ENCODE results near the gene XPO1. TPM values are rescaled to one million over a fixed set of nuclear protein-coding genes. Genes with fewer than 3 reads are reported as not detected.
"Not testable (repeated sequence)": the region's sequence is repeated elsewhere in the genome, so short reads cannot be mapped to it uniquely, and the experiment has no call there.

XPO1 gene, protein sequence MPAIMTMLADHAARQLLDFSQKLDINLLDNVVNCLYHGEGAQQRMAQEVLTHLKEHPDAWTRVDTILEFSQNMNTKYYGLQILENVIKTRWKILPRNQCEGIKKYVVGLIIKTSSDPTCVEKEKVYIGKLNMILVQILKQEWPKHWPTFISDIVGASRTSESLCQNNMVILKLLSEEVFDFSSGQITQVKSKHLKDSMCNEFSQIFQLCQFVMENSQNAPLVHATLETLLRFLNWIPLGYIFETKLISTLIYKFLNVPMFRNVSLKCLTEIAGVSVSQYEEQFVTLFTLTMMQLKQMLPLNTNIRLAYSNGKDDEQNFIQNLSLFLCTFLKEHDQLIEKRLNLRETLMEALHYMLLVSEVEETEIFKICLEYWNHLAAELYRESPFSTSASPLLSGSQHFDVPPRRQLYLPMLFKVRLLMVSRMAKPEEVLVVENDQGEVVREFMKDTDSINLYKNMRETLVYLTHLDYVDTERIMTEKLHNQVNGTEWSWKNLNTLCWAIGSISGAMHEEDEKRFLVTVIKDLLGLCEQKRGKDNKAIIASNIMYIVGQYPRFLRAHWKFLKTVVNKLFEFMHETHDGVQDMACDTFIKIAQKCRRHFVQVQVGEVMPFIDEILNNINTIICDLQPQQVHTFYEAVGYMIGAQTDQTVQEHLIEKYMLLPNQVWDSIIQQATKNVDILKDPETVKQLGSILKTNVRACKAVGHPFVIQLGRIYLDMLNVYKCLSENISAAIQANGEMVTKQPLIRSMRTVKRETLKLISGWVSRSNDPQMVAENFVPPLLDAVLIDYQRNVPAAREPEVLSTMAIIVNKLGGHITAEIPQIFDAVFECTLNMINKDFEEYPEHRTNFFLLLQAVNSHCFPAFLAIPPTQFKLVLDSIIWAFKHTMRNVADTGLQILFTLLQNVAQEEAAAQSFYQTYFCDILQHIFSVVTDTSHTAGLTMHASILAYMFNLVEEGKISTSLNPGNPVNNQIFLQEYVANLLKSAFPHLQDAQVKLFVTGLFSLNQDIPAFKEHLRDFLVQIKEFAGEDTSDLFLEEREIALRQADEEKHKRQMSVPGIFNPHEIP (N-terminal part only)
- 47.9 TPM for total RNA-seq

DNA sequence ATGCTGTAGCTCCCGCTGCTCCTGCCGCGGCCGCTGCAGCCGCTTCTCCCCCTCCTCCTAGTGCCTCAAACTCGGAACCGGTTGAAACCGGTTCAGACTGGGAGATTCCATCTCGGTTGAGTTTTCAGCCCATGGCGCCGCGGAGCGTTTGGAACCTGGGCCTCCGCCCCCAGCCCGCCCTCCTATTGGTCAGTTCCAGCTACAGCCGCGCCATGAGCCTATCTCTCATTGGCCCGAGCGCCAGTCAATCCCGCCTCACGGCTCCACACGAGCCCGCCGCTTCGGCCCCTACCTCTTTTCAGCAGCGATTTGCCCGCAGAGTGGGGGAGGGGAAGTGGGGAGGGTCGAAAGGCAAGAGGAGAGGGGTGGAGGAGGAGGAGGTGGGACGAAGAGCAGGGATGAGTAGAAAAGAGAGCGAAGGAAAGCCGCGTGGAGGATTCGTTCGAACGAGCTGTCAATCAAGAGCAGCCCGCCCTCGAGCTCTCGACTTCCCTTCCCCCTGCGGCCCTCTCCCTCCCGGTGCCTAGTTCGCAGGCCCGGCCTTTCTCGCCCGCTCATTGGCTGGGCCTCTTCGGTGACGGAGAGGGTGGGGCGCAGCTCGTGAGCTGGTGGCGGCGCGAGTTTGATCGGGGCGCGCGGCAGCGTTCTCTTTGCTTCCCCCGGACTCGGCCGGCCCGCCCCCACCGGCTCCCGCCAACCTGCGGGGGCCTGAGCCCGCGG is at the start of gene XPO1:
TSS of gene XPO1 (minus strand) at position 157 of the 720 bp plus-strand sequence. CDS start 4,459 bp downstream, outside the sequence.
- intact Hi-C loops (cut with DNase I), result loop anchor here (1.0 to 5.0 kb wide), 9 partner anchors 67 to 1166 kb away; partner anchors contain the start of genes B3GNT2, CCT4, EHBP1 and FAM161A
- Histone ChIP-seq H3K27me3 (no peaks in the 10 kb centered on the region), H3K27ac (peak within 1 kb of the TSS; percentile 96 to 98), H3K4me3 (peak within 1 kb of the TSS; percentile 86 to 98), H3K4me1 (peaks cover 0 to 16% of the 10 kb centered on the region in 2 donors), H3K9me3 (no peaks in the 10 kb centered on the region), H3K36me3 (no peaks in the 10 kb centered on the region)
- TF ChIP-seq, protein P1, sequence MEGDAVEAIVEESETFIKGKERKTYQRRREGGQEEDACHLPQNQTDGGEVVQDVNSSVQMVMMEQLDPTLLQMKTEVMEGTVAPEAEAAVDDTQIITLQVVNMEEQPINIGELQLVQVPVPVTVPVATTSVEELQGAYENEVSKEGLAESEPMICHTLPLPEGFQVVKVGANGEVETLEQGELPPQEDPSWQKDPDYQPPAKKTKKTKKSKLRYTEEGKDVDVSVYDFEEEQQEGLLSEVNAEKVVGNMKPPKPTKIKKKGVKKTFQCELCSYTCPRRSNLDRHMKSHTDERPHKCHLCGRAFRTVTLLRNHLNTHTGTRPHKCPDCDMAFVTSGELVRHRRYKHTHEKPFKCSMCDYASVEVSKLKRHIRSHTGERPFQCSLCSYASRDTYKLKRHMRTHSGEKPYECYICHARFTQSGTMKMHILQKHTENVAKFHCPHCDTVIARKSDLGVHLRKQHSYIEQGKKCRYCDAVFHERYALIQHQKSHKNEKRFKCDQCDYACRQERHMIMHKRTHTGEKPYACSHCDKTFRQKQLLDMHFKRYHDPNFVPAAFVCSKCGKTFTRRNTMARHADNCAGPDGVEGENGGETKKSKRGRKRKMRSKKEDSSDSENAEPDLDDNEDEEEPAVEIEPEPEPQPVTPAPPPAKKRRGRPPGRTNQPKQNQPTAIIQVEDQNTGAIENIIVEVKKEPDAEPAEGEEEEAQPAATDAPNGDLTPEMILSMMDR (IDR thresholded peaks at IDR 0.05), result no peak
- peak; percentile 97 to 99 for DNase-seq (ENCODE audit: low spot score in 2 of 2)

DNA sequence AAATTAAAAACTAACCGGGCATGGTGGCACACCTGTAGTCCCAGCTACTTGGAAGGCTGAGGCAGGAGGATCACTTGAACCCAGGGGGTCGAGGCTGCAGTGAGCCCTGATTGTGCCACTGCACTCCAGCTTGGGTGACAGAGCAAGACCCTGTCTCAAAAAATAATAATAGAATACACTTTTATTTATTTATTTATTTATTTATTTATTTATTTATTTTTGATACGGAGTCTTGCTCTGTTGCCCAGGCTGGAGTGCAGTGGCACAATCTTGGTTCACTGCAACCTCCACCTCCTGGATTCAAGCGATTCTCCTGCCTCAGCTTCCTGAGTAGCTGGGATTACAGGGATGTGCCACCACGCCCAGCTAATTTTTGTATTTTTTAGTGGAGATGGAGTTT is 48.8 kb upstream of the XPO1 start:
- H3K27ac ChIP-seq; intact Hi-C loops (cut with DNase I): not testable (repeated sequence)

DNA sequence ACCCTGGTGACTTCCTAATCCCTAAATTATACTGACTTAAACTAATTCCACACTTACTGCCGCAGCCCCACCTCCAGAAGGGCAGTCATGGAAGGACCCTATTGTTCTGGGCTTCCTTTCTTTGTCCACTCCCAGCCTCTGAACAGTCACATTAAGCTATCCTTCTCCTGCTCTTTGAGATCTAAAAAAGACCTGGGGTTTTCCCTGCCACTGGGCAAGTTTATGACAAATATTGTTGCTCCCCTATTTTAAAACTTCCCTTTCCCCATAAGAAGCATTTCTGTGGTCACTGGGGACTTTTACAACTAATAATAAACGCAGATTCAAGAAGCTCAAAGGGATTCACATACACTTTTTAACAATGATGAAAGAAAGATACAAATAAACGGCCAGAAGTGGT is 47.2 kb upstream of the XPO1 start:
- no peak for DNase-seq (ENCODE audit: low spot score in 2 of 2)
- Histone ChIP-seq H3K4me1 (no peaks in the 10 kb centered on the region), H3K9me3 (no peaks in the 10 kb centered on the region), H3K36me3 (no peaks in the 10 kb centered on the region), H3K27me3 (no peaks in the 10 kb centered on the region), H3K27ac (no peak overlapping the region), H3K4me3 (no peak overlapping the region)
- intact Hi-C loops (cut with DNase I), result no loop called here
- TF ChIP-seq, protein P1 (IDR thresholded peaks at IDR 0.05), result no peak

More for the DNA sequence above, 48.8 kb upstream of the XPO1 start:
- H3K4me3 ChIP-seq; H3K4me1 ChIP-seq; H3K36me3 ChIP-seq; DNase-seq (ENCODE audit: low spot score in 2 of 2); H3K9me3 ChIP-seq; H3K27me3 ChIP-seq: not testable (repeated sequence)

DNA sequence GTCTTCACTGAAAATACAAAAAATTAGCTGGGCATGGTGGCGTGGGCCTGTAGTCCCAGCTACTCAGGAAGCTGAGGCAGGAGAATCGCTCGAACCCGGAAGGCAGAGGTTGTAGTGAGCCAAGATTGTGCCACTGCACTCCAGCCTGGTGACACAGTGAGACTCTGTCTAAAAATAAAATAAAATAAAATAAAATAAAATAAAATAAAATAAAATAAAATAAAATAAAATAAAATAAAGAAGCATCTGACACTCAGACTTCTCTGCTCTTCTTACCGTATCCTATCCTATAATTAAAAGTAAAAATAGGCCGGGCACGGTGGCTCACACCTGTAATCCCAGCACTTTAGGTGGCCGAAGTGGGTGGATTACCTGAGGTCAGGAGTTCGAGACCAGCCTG is 46.2 kb upstream of the XPO1 start:
- not testable (repeated sequence) for H3K4me1 ChIP-seq

DNA sequence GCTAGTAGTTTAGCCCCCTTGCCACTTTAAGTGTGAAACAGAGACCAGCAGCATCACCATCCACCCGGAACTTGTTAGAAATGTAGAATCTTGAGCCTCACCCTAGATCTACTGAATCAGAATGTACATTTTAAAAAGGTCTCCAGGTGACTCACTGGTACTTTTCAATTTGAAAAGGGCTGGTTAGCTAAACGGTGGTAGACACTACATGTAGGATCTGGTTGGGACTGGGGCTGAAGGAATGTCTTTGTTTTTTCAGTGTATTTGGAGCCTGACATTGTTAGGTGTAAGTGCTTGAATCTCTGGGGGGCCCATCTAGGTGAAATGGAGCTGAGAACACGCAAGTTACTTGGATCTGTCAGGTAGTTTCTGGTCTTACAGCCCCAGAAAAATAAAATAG is 44.0 kb upstream of the XPO1 start:
- Histone ChIP-seq H3K4me3 (no peak overlapping the region), H3K36me3 (no peaks in the 10 kb centered on the region), H3K9me3 (no peaks in the 10 kb centered on the region), H3K27me3 (no peaks in the 10 kb centered on the region), H3K4me1 (no peaks in the 10 kb centered on the region), H3K27ac (no peak overlapping the region)
- TF ChIP-seq, protein P1 (IDR thresholded peaks at IDR 0.05), result no peak
- intact Hi-C loops (cut with DNase I), result no loop called here
- DNase-seq (ENCODE audit: low spot score in 2 of 2), result no peak

More for the DNA sequence above, 46.2 kb upstream of the XPO1 start:
- H3K4me3 ChIP-seq; intact Hi-C loops (cut with DNase I); H3K36me3 ChIP-seq; H3K9me3 ChIP-seq; H3K27ac ChIP-seq; DNase-seq (ENCODE audit: low spot score in 2 of 2); H3K27me3 ChIP-seq: not testable (repeated sequence)

DNA sequence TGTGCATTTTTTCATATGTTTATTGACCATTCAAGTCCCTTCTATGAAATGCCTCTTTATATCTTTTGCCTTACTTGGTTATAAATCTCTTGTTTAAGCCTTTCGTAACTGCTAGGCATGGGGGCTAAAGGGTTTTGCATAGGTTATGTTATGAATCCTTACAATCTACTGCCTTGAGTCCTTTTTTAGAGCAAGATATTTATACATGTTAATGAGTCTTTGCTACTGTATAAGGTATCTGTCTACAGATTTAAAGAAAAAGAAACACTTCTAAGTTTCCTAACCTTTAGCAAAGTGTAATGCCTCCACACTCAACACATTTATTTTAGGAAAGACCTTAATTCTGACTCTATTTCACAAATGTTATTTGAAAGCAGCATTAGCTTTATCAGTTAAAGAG is 43.6 kb upstream of the XPO1 start:
- Histone ChIP-seq H3K27me3 (no peaks in the 10 kb centered on the region), H3K4me3 (no peak overlapping the region), H3K9me3 (no peaks in the 10 kb centered on the region), H3K36me3 (no peaks in the 10 kb centered on the region), H3K4me1 (no peaks in the 10 kb centered on the region), H3K27ac (no peak overlapping the region)
- intact Hi-C loops (cut with DNase I), result no loop called here
- TF ChIP-seq, protein P1 (IDR thresholded peaks at IDR 0.05), result no peak
- DNase-seq (ENCODE audit: low spot score in 2 of 2), result no peak
